MM.1S (cell line): ENCODE data around the gene ARID1A.

Experiments used
- EZH2 ChIP-seq: fragments of 300-600 bp; sonication (generic); optimal IDR thresholded peaks from 2 replicates; pipeline ENCODE3; 2017; ENCODE audit warnings: low read depth, mild to moderate bottlenecking, antibody characterized with exemption, low read length, mixed read lengths
- EZH2phosphoT487 ChIP-seq: fragments of 300-600 bp; sonication (generic); IDR thresholded peaks from 2 replicates; pipeline ENCODE4 v1.6.1; 2018; ENCODE audit warnings: antibody characterized with exemption, low read length
- TF ChIP-seq, protein P1 (sequence below): fragments of 300-600 bp; sonication (generic); IDR thresholded peaks from 2 replicates; pipeline ENCODE4 v1.5.1; 2016; ENCODE audit warnings: antibody characterized with exemption, low read length, mixed read lengths

DNA sequence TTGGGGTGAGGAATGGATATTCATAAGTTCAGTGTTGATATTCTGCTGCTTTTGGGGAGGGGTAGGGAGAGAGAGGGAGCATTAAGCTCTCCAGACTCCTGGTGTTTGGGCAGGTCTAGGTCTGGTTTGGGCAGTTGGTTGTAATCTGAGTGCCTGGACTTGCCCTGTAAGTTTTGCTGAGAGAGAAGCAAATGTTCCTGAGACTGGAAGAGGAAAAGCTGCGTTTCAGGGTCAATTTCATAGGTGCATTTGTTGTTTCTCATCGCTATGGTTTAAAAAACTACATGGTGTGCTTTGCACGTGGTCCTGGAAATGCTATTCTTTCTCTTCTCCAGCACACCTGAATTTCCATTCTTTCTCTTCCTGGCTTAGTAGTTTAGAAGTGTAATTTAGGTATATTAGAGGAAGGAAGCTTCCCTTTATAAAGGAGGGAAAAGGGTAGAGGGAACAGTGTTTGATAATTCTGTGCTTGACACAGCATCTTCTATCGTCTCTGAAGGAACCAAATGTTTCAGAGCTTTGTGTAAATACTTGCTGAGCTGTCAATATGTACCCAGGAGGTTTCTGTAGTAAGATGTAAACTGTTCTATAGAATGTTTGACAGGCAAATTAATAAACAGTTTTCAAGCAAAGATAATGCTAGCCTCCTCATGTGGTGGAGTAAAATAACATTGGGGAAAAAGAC lies 6.3 kb downstream of the ARID1A start:
- TF ChIP-seq, protein P1, sequence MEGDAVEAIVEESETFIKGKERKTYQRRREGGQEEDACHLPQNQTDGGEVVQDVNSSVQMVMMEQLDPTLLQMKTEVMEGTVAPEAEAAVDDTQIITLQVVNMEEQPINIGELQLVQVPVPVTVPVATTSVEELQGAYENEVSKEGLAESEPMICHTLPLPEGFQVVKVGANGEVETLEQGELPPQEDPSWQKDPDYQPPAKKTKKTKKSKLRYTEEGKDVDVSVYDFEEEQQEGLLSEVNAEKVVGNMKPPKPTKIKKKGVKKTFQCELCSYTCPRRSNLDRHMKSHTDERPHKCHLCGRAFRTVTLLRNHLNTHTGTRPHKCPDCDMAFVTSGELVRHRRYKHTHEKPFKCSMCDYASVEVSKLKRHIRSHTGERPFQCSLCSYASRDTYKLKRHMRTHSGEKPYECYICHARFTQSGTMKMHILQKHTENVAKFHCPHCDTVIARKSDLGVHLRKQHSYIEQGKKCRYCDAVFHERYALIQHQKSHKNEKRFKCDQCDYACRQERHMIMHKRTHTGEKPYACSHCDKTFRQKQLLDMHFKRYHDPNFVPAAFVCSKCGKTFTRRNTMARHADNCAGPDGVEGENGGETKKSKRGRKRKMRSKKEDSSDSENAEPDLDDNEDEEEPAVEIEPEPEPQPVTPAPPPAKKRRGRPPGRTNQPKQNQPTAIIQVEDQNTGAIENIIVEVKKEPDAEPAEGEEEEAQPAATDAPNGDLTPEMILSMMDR = no peak
- TF ChIP-seq EZH2phosphoT487 = no peak
- no peak for TF ChIP-seq EZH2
